GM12874 (cell line): Measurements from ENCODE around the gene DLGAP4.

Experiments
- TF ChIP-seq, protein P1 (sequence below): IDR thresholded peaks from 2 replicates; pipeline ENCODE4 v1.5.1; 2011; ENCODE audit warnings: low read depth, mild to moderate bottlenecking, control low read depth, low read length, moderate library complexity; ENCODE audit not compliant: insufficient read depth

DLGAP4 gene

DNA sequence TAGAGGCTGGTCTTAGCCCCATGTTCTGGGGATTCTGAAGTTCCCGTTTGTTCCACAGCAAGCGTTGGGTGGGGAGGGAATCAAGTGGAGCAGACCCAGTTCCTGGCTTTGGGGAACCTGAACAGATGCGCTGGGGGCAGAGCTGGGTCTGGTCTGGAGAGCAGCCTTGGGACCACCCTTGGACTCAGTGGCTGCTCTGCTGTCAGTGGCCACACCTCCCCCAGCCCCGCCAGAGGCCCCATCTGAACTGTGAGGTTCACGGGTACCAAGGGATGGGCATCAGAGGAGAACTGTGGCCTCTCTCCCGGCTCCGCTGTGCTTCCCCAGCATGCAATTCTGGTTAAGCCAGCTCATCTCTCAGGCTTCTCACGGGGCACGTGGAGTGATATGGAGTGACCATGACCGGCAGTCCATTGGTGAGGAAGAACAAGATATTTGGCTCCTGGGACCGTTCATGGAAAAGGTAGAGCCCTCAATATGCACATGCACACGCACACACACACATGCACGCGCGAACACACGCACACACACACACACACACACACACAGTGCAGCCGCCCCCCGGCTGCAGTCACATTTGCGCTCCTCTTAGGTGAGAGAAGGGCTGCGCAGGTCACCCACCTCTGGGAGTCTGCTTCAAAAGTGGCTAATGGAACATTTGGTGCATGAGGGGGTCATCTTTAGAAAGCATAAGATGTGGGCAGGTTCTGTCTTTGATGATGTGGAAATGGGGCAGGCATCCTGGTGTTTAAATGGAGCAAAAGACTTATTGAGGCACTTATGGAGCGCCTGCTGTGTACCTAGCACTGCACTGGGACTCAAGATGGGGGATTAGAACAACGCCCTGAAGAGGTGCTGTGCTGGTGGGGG lies 6.0 kb downstream of the DLGAP4 start:
- TF ChIP-seq, protein P1, sequence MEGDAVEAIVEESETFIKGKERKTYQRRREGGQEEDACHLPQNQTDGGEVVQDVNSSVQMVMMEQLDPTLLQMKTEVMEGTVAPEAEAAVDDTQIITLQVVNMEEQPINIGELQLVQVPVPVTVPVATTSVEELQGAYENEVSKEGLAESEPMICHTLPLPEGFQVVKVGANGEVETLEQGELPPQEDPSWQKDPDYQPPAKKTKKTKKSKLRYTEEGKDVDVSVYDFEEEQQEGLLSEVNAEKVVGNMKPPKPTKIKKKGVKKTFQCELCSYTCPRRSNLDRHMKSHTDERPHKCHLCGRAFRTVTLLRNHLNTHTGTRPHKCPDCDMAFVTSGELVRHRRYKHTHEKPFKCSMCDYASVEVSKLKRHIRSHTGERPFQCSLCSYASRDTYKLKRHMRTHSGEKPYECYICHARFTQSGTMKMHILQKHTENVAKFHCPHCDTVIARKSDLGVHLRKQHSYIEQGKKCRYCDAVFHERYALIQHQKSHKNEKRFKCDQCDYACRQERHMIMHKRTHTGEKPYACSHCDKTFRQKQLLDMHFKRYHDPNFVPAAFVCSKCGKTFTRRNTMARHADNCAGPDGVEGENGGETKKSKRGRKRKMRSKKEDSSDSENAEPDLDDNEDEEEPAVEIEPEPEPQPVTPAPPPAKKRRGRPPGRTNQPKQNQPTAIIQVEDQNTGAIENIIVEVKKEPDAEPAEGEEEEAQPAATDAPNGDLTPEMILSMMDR, result no peak

GRCh38 chr20:36312724-36313441 lies 6.7 kb downstream of the DLGAP4 start:
- TF ChIP-seq, protein P1, result no peak

- TF ChIP-seq, protein P1, result no peak
Measured at GRCh38 chr20:36313476-36313875, 7.3 kb downstream of the DLGAP4 start.

GRCh38 chr20:36313926-36314325 lies 7.8 kb downstream of the DLGAP4 start:
- TF ChIP-seq, protein P1, result no peak

DNA sequence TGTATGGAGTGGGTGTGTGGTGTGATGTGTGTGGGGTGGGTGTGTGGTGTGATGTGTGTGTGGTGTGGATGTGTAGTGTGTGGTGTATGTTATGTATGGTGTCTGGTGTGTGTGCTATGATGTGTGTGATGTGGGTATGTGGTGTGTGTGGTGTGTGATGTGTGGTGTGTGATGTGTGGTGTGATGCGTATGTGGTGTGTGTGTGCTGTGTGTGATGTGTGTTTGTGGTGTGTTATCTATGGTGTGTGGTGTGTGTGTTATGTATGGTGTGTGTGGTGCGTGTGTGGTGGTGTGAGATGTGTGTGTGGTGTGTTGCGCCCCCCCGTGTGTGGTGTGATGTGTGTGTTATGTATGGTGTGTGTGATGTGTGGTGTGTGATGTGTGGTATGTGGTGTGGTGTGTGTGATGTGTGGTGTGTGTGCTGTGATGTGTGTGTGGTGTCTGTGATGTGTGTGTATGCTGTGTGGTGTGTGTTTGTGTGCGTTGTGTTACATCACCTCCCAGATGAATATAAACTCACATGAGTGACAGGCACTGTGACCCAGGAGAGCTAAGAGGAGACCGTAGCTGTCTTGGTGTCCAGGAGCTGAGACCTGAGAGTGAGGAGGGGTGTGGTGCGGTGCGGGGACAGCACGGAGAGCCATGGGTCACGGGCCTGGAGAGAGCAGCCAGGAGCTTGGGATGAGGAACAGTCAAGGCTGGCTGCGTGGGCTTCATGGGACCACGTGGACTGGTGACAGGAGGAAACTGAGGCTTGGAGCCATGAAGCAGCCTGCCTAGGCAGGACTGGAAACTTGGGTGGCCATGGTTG lies 8.8 kb downstream of the DLGAP4 start:
- TF ChIP-seq, protein P1, result no peak

DNA sequence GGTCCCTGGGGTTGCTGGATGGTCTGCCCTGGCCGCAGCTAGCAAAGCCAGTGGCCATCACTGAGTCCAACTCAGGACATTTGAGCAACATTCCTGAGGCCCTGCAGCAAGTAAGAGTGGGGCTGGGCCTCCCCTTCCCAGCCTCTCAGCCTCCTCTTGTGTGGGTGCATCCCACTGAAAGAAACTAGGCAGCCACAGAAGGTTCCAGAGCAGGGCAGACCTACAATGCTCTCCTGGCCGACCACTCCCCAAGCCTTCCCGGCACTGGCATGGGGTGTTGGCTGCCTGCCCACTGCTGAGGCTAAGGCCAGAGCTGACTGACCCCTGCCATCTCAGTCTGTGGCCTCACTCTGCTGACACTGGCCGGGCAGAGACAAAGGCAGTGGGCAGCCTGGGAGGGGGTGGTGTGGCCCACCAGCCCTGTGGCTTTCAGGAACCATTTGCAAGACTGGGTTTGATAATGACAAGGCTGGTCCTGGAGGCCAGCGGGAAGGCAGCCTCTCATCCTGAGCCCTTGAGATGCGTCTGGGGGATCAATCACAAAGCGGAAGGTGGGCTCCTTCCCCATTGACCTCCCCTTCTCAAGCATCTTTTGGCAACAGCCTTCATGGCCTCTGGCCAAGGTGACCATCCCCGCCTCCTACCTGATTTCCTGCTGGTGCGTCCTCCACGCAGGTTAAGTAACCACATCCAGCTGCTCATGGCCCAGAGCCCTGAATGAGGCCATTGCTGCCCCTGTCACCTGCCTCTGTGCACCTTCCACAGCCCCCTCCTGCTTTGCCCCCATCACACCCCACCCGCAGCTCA lies 9.6 kb downstream of the DLGAP4 start:
- TF ChIP-seq, protein P1, result no peak
